PC-9 (cell line): ENCODE measurements around the gene ANAPC15.
"Not testable (repeated sequence)": the region's sequence is repeated elsewhere in the genome, so short reads cannot be mapped to it uniquely, and the experiment has no call there.

Experiments
- EZH2 ChIP-seq: fragments of 200-600 bp; sonication (generic); IDR thresholded peaks from 2 replicates; pipeline ENCODE4 v1.8.0; 2017; ENCODE audit warnings: antibody characterized with exemption, low read depth
- TF ChIP-seq, protein P1 (sequence below): fragments of 200-600 bp; sonication (generic); conservative IDR thresholded peaks from 2 replicates; pipeline ENCODE4 v1.6.1; 2017; ENCODE audit warnings: mixed run types, antibody characterized with exemption, mild to moderate bottlenecking, moderate library complexity

- TF ChIP-seq, protein P1, sequence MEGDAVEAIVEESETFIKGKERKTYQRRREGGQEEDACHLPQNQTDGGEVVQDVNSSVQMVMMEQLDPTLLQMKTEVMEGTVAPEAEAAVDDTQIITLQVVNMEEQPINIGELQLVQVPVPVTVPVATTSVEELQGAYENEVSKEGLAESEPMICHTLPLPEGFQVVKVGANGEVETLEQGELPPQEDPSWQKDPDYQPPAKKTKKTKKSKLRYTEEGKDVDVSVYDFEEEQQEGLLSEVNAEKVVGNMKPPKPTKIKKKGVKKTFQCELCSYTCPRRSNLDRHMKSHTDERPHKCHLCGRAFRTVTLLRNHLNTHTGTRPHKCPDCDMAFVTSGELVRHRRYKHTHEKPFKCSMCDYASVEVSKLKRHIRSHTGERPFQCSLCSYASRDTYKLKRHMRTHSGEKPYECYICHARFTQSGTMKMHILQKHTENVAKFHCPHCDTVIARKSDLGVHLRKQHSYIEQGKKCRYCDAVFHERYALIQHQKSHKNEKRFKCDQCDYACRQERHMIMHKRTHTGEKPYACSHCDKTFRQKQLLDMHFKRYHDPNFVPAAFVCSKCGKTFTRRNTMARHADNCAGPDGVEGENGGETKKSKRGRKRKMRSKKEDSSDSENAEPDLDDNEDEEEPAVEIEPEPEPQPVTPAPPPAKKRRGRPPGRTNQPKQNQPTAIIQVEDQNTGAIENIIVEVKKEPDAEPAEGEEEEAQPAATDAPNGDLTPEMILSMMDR: not testable (repeated sequence)
- not testable (repeated sequence) for TF ChIP-seq EZH2
Observed at GRCh38 chr11:72142086-72142485, 29.6 kb upstream of the ANAPC15 start.
